ENCODE results near the gene ACSF3. TPM values are rescaled to one million over a fixed set of nuclear protein-coding genes. Genes with fewer than 3 reads are reported as not detected.

Gene ACSF3
- total RNA-seq, 4 donors from 2014 or later = 17.8 to 20.7 (median 19.4) TPM

GRCh38 chr16:89049484-89050118, 44.1 kb upstream of the ACSF3 start:
- intact Hi-C loops (cut with DNase I; ENCODE audit: low total_unique reads) = no loop called here
- DNase-seq = no peak
- ATAC-seq = no peak
- Histone ChIP-seq H3K4me1 (no peaks in the 10 kb centered on the region), H3K9me3 (no peaks in the 10 kb centered on the region), H3K27me3 (peaks cover 46 to 78% (median 61%) of the 10 kb centered on the region in 3 donors), H3K4me3 (no peak overlapping the region), H3K36me3 (no peaks in the 10 kb centered on the region), H3K27ac (no peak overlapping the region)
- in situ Hi-C loops (cut with MboI; ENCODE audit: low sequenced_read_pairs in 4 of 4) = no loop called here
- TF ChIP-seq, protein P1, sequence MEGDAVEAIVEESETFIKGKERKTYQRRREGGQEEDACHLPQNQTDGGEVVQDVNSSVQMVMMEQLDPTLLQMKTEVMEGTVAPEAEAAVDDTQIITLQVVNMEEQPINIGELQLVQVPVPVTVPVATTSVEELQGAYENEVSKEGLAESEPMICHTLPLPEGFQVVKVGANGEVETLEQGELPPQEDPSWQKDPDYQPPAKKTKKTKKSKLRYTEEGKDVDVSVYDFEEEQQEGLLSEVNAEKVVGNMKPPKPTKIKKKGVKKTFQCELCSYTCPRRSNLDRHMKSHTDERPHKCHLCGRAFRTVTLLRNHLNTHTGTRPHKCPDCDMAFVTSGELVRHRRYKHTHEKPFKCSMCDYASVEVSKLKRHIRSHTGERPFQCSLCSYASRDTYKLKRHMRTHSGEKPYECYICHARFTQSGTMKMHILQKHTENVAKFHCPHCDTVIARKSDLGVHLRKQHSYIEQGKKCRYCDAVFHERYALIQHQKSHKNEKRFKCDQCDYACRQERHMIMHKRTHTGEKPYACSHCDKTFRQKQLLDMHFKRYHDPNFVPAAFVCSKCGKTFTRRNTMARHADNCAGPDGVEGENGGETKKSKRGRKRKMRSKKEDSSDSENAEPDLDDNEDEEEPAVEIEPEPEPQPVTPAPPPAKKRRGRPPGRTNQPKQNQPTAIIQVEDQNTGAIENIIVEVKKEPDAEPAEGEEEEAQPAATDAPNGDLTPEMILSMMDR (IDR thresholded peaks at IDR 0.05 in 4 of 5, conservative IDR thresholded peaks at IDR 0.05 in 1 of 5) = no peak
- no peak for TF ChIP-seq POLR2A (IDR thresholded peaks at IDR 0.05)

DNA sequence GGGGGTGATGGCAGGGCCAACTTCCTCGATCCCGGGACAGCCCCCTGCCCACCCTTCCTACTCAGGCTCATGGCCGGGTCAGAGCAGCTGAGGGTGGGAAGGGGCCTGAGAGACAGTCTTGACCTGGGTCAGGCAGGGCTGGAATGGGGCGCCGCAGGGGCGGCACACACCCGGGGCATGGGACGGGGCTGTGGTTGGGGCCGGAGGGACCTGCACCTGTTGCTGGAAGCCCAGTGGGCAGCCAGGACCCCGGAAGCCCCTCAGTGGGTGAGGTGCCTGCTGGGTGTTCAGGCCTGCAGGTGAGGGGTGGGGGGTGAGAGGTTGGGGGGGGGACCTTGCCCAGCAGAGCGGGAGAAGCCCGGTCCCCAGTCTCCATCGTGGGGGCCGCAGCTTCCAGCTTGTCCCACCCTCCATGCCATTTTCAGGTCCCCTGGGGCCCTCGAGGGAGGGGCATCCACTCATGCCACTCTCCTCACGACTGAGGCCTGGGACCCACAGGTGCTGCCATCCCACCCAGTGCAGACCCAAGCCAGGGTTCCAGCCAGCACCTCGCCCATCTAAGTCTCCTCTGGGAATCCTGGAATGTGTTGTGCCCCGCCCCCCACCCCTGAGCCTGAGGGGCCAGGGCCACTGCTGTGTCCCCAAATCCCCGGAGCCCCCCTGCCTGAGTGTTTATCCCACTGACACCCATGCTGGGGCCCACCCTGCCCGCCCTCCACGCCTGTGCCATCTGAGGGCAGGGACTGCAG, 43.4 kb upstream of the ACSF3 start:
- Histone ChIP-seq H3K27me3 (peaks cover 50 to 72% (median 56%) of the 10 kb centered on the region in 3 donors), H3K4me1 (no peaks in the 10 kb centered on the region), H3K27ac (no peak overlapping the region), H3K9me3 (no peaks in the 10 kb centered on the region), H3K36me3 (no peaks in the 10 kb centered on the region), H3K4me3 (no peak overlapping the region)
- in situ Hi-C loops (cut with MboI; ENCODE audit: low sequenced_read_pairs in 4 of 4) = no loop called here
- no peak for ATAC-seq
- no peak for DNase-seq
- intact Hi-C loops (cut with DNase I; ENCODE audit: low total_unique reads) = no loop called here
- no peak for TF ChIP-seq POLR2A (IDR thresholded peaks at IDR 0.05)
- TF ChIP-seq, protein P1 (IDR thresholded peaks at IDR 0.05 in 4 of 5, conservative IDR thresholded peaks at IDR 0.05 in 1 of 5) = no peak

- Histone ChIP-seq H3K4me1 (no peaks in the 10 kb centered on the region), H3K27ac (no peak overlapping the region), H3K27me3 (peaks cover 53 to 69% (median 54%) of the 10 kb centered on the region in 3 donors), H3K4me3 (no peak overlapping the region), H3K36me3 (no peaks in the 10 kb centered on the region), H3K9me3 (no peaks in the 10 kb centered on the region)
- in situ Hi-C loops (cut with MboI; ENCODE audit: low sequenced_read_pairs in 4 of 4) (no loop called here), intact Hi-C loops (cut with DNase I; ENCODE audit: low total_unique reads) (no loop called here)
- TF ChIP-seq, protein P1 (IDR thresholded peaks at IDR 0.05 in 4 of 5, conservative IDR thresholded peaks at IDR 0.05 in 1 of 5) = no peak
- no peak for TF ChIP-seq POLR2A (IDR thresholded peaks at IDR 0.05)
- ATAC-seq (no peak), DNase-seq (no peak)
These were observed 42.8 kb upstream of the ACSF3 start for GRCh38 chr16:89050868-89051311.

GRCh38 chr16:89051521-89052166, 42.0 kb upstream of the ACSF3 start:
- in situ Hi-C loops (cut with MboI; ENCODE audit: low sequenced_read_pairs in 4 of 4) (no loop called here), intact Hi-C loops (cut with DNase I; ENCODE audit: low total_unique reads) (no loop called here)
- Histone ChIP-seq H3K27me3 (peaks cover 49 to 67% (median 52%) of the 10 kb centered on the region in 3 donors), H3K9me3 (no peaks in the 10 kb centered on the region), H3K36me3 (no peaks in the 10 kb centered on the region), H3K4me3 (no peak overlapping the region), H3K4me1 (no peaks in the 10 kb centered on the region), H3K27ac (no peak overlapping the region)
- ATAC-seq (no peak), DNase-seq (no peak)
- TF ChIP-seq, protein P1 (IDR thresholded peaks at IDR 0.05 in 4 of 5, conservative IDR thresholded peaks at IDR 0.05 in 1 of 5) = no peak
- no peak for TF ChIP-seq POLR2A (IDR thresholded peaks at IDR 0.05)

All from gastrocnemius medialis (tissue), 4 donors.